Measurements from ENCODE around the gene SGCD. TPM values are rescaled to one million over a fixed set of nuclear protein-coding genes. Genes with fewer than 3 reads are reported as not detected.

Gene SGCD
- total RNA-seq, 2 donors from 2014 or later: 1.0 to 2.2 TPM

GRCh38 chr5:156534906-156535485 is 208.0 kb downstream of the SGCD start:
- Histone ChIP-seq H3K27ac (no peak overlapping the region), H3K9me3 (no peaks in the 10 kb centered on the region), H3K27me3 (no peaks in the 10 kb centered on the region), H3K4me1 (no peaks in the 10 kb centered on the region), H3K4me3 (no peak overlapping the region), H3K9ac (ENCODE audit: low read depth in 2 of 2, low read length in 2 of 2) (no peak overlapping the region), H3K36me3 (no peaks in the 10 kb centered on the region)
- intact Hi-C loops (cut with DNase I): no loop called here
- DNase-seq: no peak
- TF ChIP-seq CTCF (IDR thresholded peaks at IDR 0.05): no peak

GRCh38 chr5:156540491-156540890 is 213.5 kb downstream of the SGCD start:
- Histone ChIP-seq H3K9me3 (no peaks in the 10 kb centered on the region), H3K36me3 (no peaks in the 10 kb centered on the region), H3K4me3 (no peak overlapping the region), H3K4me1 (no peaks in the 10 kb centered on the region), H3K27me3 (no peaks in the 10 kb centered on the region), H3K9ac (ENCODE audit: low read depth in 2 of 2, low read length in 2 of 2) (no peak overlapping the region), H3K27ac (no peak overlapping the region)
- no peak for TF ChIP-seq CTCF (IDR thresholded peaks at IDR 0.05)
- DNase-seq: no peak
- intact Hi-C loops (cut with DNase I): no loop called here

GRCh38 chr5:156541582-156541981 is 214.6 kb downstream of the SGCD start:
- no peak for DNase-seq
- no peaks in the 10 kb centered on the region for H3K27me3 ChIP-seq
- intact Hi-C loops (cut with DNase I): no loop called here
- H3K27ac ChIP-seq: no peak overlapping the region
- H3K4me3 ChIP-seq: no peak overlapping the region
- H3K9me3 ChIP-seq: no peaks in the 10 kb centered on the region
- H3K4me1 ChIP-seq: no peaks in the 10 kb centered on the region
- TF ChIP-seq CTCF (IDR thresholded peaks at IDR 0.05): no peak
- H3K9ac ChIP-seq (ENCODE audit: low read depth in 2 of 2, low read length in 2 of 2): no peak overlapping the region
- H3K36me3 ChIP-seq: no peaks in the 10 kb centered on the region

- Histone ChIP-seq H3K9ac (ENCODE audit: low read depth in 2 of 2, low read length in 2 of 2) (no peak overlapping the region), H3K27ac (no peak overlapping the region), H3K4me1 (no peaks in the 10 kb centered on the region), H3K27me3 (no peaks in the 10 kb centered on the region), H3K9me3 (no peaks in the 10 kb centered on the region), H3K4me3 (no peak overlapping the region), H3K36me3 (no peaks in the 10 kb centered on the region)
- intact Hi-C loops (cut with DNase I): no loop called here
- DNase-seq: no peak
- no peak for TF ChIP-seq CTCF (IDR thresholded peaks at IDR 0.05)
Measured at GRCh38 chr5:156543348-156544145, 216.6 kb downstream of the SGCD start.

- no peak overlapping the region for H3K4me3 ChIP-seq
- no peaks in the 10 kb centered on the region for H3K36me3 ChIP-seq
- TF ChIP-seq CTCF (IDR thresholded peaks at IDR 0.05): no peak
- H3K9ac ChIP-seq (ENCODE audit: low read depth in 2 of 2, low read length in 2 of 2): no peak overlapping the region
- no peaks in the 10 kb centered on the region for H3K9me3 ChIP-seq
- DNase-seq: no peak
- no peaks in the 10 kb centered on the region for H3K4me1 ChIP-seq
- no peaks in the 10 kb centered on the region for H3K27me3 ChIP-seq
- intact Hi-C loops (cut with DNase I): no loop called here
- no peak overlapping the region for H3K27ac ChIP-seq
Measured at GRCh38 chr5:156552855-156553358, 225.9 kb downstream of the SGCD start.

Data from colonic mucosa (tissue), 4 donors.